ENCODE data around the gene CAMK4.

CAMK4 gene

DNA sequence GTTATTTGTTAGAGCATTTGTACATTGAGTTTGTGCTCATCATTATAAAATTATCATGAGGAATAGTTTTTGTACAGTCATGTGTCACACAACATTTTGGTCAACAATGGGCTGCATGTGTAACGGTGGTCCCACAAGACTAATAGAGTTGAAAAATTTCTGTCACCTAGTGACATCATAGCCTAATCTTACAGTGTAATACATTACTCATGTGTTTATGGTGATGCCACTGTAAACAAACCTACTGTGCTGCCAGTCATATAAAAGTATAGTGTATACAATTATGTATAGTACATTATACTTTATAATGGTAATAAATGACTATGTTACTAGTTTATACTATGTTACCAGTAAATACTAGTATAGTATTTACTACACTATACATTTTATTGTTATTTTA is 3.0 kb upstream of the CAMK4 start:
- peaks cover 2% of the 10 kb centered on the region for H3K27me3 ChIP-seq (ENCODE audit: control insufficient read depth, insufficient read depth, low read length)
- H3K27ac ChIP-seq (ENCODE audit: low read depth, low read length), result no peak overlapping the region
- H3K9ac ChIP-seq (ENCODE audit: low read length), result no peak overlapping the region
- peaks cover 4% of the 10 kb centered on the region for H3K4me1 ChIP-seq (ENCODE audit: control insufficient read depth, insufficient read depth, low read length)
- no peak overlapping the region for H3K4me3 ChIP-seq (ENCODE audit: low read length)
- no peaks in the 10 kb centered on the region for H3K36me3 ChIP-seq (ENCODE audit: control insufficient read depth, insufficient read depth, low read length)

DNA sequence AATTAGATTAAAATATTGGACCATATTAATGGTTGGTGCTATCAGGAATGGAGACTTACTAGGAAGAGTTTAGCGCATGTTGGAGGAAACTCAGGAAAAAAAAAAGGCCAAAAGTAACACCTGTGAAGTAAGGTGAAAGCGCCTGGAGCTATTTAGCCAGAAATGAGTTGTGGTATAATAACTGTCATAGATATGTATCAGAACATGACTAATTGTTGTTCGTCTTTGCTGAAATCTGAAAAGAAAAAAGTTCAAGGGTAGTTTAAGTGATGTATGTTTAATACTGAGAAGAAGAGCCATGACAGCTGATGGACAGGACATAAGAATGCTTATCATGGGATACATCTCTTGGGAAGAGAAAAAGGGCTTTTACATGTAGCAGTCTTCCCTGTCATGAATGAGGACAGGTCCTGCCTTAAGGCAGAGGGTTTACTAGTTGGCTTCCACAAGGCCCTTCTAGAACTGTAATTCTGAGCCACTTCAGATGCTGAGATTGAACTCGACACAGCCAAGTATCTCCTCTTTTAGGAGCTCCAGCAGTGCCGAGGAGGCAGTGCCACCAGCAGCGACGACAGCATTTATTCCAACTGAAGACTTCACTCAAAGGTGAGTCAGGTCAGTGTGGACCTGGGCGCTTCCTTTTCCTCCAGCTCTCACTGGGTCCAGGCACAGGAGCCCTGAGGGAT is 940 bp upstream of the CAMK4 start:
- H3K27me3 ChIP-seq (ENCODE audit: control insufficient read depth, insufficient read depth, low read length), result peaks cover 2% of the 10 kb centered on the region
- no peaks in the 10 kb centered on the region for H3K36me3 ChIP-seq (ENCODE audit: control insufficient read depth, insufficient read depth, low read length)
- H3K27ac ChIP-seq (ENCODE audit: low read depth, low read length), result no peak overlapping the region
- H3K9ac ChIP-seq (ENCODE audit: low read length), result no peak overlapping the region
- peak overlapping the region; percentile 78 for H3K4me3 ChIP-seq (ENCODE audit: low read length)
- peaks cover 4% of the 10 kb centered on the region for H3K4me1 ChIP-seq (ENCODE audit: control insufficient read depth, insufficient read depth, low read length)

DNA sequence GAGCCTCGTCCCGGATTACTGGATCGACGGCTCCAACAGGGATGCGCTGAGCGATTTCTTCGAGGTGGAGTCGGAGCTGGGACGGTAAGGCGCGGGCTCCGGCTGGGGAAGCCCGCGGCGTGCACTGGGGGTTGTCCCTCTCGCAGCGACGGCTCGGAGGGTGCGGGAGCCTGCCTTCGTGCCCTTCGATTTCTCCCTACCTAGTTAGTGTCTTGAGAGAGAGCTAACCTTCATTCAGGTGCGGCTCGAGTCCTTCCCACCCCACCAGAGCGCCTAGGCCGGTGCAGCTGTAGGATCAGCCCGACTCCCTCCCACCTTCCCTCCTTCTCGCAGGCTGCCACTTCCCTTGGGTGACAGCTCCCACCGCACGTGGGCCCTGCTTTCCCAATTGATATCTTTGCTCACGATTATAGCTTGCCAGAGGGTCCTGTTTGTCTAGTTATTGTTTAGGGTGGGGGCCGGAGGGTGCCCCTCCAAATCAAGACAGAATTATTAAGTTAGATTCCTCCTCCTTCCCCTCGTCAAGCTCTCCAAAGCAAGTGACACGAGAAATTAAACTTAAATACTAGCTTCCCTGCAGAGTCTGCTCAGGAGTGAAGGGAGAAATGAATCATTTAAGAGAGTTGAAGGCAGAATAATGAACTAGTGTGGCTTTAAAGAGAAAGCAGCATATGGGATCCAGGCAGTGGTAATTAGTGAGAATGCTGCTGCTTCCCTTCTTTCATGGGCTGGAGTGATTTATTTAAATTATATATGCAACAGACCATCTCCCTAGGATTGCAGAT is 569 bp downstream of the CAMK4 start:
- Histone ChIP-seq H3K9ac (ENCODE audit: low read length) (no peak overlapping the region), H3K4me1 (ENCODE audit: control insufficient read depth, insufficient read depth, low read length) (peaks cover 4% of the 10 kb centered on the region), H3K27me3 (ENCODE audit: control insufficient read depth, insufficient read depth, low read length) (peaks cover 2% of the 10 kb centered on the region), H3K4me3 (ENCODE audit: low read length) (peak overlapping the region; percentile 78), H3K36me3 (ENCODE audit: control insufficient read depth, insufficient read depth, low read length) (no peaks in the 10 kb centered on the region), H3K27ac (ENCODE audit: low read depth, low read length) (no peak overlapping the region)

DNA sequence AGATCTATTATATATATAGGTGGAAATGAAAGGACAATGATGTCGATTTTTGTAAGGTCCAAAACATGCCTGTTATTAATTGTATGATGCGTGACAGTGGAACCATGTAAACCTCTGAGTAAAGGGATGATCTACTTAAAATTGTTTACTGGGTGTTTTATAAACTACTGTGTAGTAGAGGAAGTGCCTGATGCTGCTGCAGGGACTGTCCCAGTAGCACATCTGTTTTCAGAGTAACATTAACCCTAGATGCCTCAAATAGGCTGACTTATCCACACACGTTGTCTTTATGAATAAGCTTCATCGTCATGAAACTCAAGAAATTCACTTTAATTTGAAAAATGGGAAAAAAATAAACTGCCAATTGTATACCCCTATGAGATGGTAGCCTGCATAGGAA is 1.7 kb downstream of the CAMK4 start:
- peaks cover 2% of the 10 kb centered on the region for H3K27me3 ChIP-seq (ENCODE audit: control insufficient read depth, insufficient read depth, low read length)
- H3K4me1 ChIP-seq (ENCODE audit: control insufficient read depth, insufficient read depth, low read length), result peaks cover 4% of the 10 kb centered on the region
- H3K4me3 ChIP-seq (ENCODE audit: low read length), result no peak overlapping the region
- H3K27ac ChIP-seq (ENCODE audit: low read depth, low read length), result no peak overlapping the region
- H3K36me3 ChIP-seq (ENCODE audit: control insufficient read depth, insufficient read depth, low read length), result no peaks in the 10 kb centered on the region
- H3K9ac ChIP-seq (ENCODE audit: low read length), result no peak overlapping the region

DNA sequence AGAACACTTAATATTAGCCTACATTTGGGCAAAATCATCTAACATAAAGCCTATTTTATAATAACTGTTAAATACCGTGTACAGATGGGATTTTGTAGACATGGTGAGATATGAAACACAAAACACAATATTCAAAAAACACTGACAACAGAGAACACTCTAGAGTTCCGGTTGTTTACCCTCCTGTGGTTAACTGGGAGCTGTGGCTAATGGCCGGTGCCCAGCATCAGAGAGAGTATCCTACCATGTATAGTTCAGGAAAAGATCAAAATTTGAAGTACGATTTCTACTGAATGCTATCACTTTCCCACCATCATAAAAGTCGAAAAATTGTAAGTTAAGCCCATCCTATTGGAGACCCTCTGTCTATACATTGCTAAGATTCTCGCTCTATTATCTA is 2.4 kb downstream of the CAMK4 start:
- Histone ChIP-seq H3K4me1 (ENCODE audit: control insufficient read depth, insufficient read depth, low read length) (peaks cover 4% of the 10 kb centered on the region), H3K27me3 (ENCODE audit: control insufficient read depth, insufficient read depth, low read length) (peaks cover 2% of the 10 kb centered on the region), H3K4me3 (ENCODE audit: low read length) (no peak overlapping the region), H3K27ac (ENCODE audit: low read depth, low read length) (no peak overlapping the region), H3K36me3 (ENCODE audit: control insufficient read depth, insufficient read depth, low read length) (no peaks in the 10 kb centered on the region), H3K9ac (ENCODE audit: low read length) (no peak overlapping the region)

- peaks cover 2% of the 10 kb centered on the region for H3K27me3 ChIP-seq (ENCODE audit: control insufficient read depth, insufficient read depth, low read length)
- H3K4me3 ChIP-seq (ENCODE audit: low read length), result no peak overlapping the region
- no peak overlapping the region for H3K27ac ChIP-seq (ENCODE audit: low read depth, low read length)
- H3K9ac ChIP-seq (ENCODE audit: low read length), result no peak overlapping the region
- peaks cover 4% of the 10 kb centered on the region for H3K4me1 ChIP-seq (ENCODE audit: control insufficient read depth, insufficient read depth, low read length)
- no peaks in the 10 kb centered on the region for H3K36me3 ChIP-seq (ENCODE audit: control insufficient read depth, insufficient read depth, low read length)
Observed at GRCh38 chr5:111227226-111227782, 3.1 kb downstream of the CAMK4 start.

GRCh38 chr5:111227801-111228200 is 3.6 kb downstream of the CAMK4 start:
- H3K27ac ChIP-seq (ENCODE audit: low read depth, low read length), result no peak overlapping the region
- H3K4me3 ChIP-seq (ENCODE audit: low read length), result no peak overlapping the region
- H3K9ac ChIP-seq (ENCODE audit: low read length), result no peak overlapping the region
- H3K27me3 ChIP-seq (ENCODE audit: control insufficient read depth, insufficient read depth, low read length), result peaks cover 2% of the 10 kb centered on the region
- no peaks in the 10 kb centered on the region for H3K36me3 ChIP-seq (ENCODE audit: control insufficient read depth, insufficient read depth, low read length)
- H3K4me1 ChIP-seq (ENCODE audit: control insufficient read depth, insufficient read depth, low read length), result peaks cover 4% of the 10 kb centered on the region

- Histone ChIP-seq H3K4me3 (ENCODE audit: low read length) (no peak overlapping the region), H3K27ac (ENCODE audit: low read depth, low read length) (no peak overlapping the region), H3K27me3 (ENCODE audit: control insufficient read depth, insufficient read depth, low read length) (no peaks in the 10 kb centered on the region), H3K36me3 (ENCODE audit: control insufficient read depth, insufficient read depth, low read length) (no peaks in the 10 kb centered on the region), H3K4me1 (ENCODE audit: control insufficient read depth, insufficient read depth, low read length) (peaks cover 4% of the 10 kb centered on the region), H3K9ac (ENCODE audit: low read length) (no peak overlapping the region)
Observed at GRCh38 chr5:111228520-111229220, 4.5 kb downstream of the CAMK4 start.

DNA sequence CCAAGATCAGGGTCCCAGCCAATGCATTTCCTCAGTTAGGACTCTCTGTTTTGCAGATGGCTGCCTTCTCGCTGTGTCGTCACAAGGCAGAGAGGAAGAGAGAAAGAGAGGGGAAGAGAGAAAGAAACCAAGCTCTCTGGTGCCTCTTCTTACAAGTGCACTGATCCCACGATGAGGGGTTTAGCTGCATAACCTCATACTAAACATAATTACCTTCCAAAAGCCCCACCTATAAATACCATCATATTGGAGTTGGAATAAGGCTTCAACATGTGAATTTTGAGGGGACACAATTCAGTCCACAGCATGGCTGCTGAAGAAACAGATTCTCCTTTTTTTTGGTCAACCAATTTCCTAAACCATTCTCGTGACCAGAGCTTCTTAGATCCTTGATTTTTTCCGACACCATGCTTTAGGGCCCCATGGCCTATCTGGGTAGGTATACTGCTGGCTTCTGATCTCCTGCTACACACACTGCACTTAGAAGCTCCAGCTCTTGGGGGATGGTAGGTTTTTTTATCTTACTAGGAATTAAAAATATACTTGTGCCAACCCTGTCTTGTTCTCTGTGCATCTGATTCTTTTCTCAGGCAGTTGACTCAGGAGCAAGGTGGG is 5.1 kb downstream of the CAMK4 start:
- no peak overlapping the region for H3K4me3 ChIP-seq (ENCODE audit: low read length)
- no peak overlapping the region for H3K27ac ChIP-seq (ENCODE audit: low read depth, low read length)
- no peaks in the 10 kb centered on the region for H3K27me3 ChIP-seq (ENCODE audit: control insufficient read depth, insufficient read depth, low read length)
- H3K4me1 ChIP-seq (ENCODE audit: control insufficient read depth, insufficient read depth, low read length), result peaks cover 4% of the 10 kb centered on the region
- H3K9ac ChIP-seq (ENCODE audit: low read length), result no peak overlapping the region
- no peaks in the 10 kb centered on the region for H3K36me3 ChIP-seq (ENCODE audit: control insufficient read depth, insufficient read depth, low read length)

DNA sequence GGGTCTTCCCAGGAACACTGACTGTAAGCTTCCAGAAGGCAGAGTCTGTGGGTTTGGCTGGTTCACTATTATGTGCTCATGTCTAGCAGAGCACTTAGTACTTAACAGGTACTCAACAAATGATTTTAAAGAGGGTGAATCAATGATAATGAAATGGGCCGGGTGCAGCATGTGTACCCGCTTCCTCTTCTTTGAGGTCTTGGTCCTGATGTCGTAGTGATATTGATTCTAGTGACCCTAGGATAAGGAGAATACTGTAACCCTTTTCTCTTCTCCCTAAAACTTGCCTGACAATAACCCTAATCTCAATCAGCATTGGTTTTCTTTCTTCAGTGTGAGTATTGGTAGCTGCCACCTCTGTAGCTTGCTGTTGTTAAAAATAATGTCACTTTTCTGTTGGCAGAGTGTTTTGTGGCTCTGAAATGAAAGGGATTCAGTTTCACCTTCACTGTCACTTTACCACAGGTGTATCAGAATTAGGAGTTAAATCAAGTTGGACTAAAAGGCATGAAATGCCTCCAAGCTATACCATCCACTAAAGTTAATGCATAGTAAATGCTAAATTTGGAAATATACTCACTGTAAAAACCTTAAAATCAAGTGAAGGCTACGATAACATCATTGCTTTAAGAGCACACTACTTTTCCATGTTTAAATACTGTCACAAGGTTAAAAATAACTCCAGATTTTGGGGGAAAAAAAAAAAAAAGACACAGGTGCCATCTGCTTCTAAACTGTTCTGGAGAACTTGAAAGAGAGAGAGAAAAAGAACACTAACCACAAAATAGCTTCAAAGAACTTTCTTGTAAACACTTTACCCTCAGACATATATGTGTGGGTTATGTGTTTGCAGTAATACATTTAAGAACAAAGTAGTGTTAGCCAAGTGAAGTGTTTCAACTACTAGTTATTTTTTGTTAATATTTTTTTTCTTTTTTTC is 6.0 kb downstream of the CAMK4 start:
- Histone ChIP-seq H3K36me3 (ENCODE audit: control insufficient read depth, insufficient read depth, low read length) (no peaks in the 10 kb centered on the region), H3K27ac (ENCODE audit: low read depth, low read length) (no peak overlapping the region), H3K4me3 (ENCODE audit: low read length) (no peak overlapping the region), H3K4me1 (ENCODE audit: control insufficient read depth, insufficient read depth, low read length) (no peaks in the 10 kb centered on the region), H3K9ac (ENCODE audit: low read length) (no peak overlapping the region), H3K27me3 (ENCODE audit: control insufficient read depth, insufficient read depth, low read length) (no peaks in the 10 kb centered on the region)

DNA sequence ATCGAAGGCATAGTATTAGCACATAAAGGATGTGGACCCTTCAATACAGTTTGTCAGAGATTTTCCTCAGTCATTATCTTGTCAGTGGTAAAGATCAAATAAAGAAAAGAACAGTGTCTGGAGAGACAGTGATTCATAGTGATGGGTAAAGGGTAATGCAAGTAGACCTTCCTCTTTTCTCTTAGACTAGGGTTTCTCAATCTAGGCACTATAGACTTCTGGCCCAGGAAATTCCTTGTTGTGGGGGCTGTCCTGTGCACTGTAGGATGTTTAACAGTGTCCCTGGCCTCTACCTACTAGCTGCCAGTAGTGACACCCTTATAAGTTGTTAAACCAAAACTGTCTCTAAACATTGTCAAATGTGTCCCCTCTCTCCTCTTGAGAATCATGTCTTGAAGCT is 6.9 kb downstream of the CAMK4 start:
- Histone ChIP-seq H3K36me3 (ENCODE audit: control insufficient read depth, insufficient read depth, low read length) (no peaks in the 10 kb centered on the region), H3K4me1 (ENCODE audit: control insufficient read depth, insufficient read depth, low read length) (no peaks in the 10 kb centered on the region), H3K4me3 (ENCODE audit: low read length) (no peak overlapping the region), H3K27ac (ENCODE audit: low read depth, low read length) (no peak overlapping the region), H3K27me3 (ENCODE audit: control insufficient read depth, insufficient read depth, low read length) (no peaks in the 10 kb centered on the region), H3K9ac (ENCODE audit: low read length) (no peak overlapping the region)
